GM18498 (cell line): ENCODE data around the gene GATD1.

Experiments used
- ATAC-seq: cut with Tn5 transposase; IDR thresholded peaks from one replicate; pipeline ENCODE4 v1.9.1; 2021; ENCODE audit warnings: mild to moderate bottlenecking, moderate library complexity; ENCODE audit not compliant: unreplicated experiment

GATD1 gene, protein sequence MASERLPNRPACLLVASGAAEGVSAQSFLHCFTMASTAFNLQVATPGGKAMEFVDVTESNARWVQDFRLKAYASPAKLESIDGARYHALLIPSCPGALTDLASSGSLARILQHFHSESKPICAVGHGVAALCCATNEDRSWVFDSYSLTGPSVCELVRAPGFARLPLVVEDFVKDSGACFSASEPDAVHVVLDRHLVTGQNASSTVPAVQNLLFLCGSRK

DNA sequence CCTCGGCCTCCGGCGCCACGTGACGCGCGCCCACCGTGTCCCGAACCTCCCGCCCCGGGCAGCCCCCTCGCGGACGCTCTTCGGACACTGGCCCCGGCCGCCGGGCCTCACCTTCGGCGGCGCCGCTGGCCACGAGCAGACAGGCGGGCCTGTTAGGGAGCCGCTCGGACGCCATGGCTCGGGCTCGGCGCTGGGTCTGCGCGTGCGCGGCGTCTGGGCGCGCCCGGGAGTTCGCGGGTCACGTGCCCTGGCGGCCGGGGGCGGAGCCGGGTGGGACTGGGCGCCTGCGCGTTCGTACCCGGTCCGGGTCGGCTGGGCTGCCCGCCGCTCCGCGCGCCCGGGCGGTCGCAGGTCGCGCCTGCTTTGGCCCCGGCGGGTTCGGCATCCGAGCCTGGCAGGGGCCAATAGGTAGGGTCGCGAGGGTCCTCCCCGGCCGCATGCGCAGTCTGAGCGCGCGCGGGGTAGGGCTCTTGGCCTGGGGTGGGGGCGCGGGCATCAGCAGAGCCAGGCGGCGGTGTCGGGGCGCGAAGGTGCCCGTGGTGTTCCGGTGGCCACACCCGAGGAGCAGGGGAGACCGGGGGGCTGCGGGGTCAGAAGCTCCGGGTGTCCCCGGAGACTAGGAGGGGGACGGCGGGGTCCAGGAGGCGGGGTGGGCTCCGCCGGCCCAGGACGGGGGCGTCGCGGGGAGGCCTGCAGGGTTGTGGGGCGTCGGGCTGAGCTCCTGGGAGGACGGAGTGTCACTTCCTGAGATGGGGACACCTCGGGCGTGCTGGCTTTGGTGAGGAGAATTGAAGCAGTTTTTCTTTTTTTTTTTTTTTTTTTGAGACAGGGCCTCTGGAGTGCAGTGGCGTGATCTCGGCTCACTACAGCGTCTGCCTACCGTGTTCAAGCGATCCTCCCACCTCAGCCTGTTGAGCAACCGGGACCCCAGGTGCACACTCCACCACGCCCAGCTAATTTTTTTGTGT, at the start of gene GATD1:
Gene GATD1 (minus strand): TSS at position 200 of the 968 bp plus-strand sequence. CDS start 25 bp downstream, at position 175.
- ATAC-seq = peak; percentile 80

DNA sequence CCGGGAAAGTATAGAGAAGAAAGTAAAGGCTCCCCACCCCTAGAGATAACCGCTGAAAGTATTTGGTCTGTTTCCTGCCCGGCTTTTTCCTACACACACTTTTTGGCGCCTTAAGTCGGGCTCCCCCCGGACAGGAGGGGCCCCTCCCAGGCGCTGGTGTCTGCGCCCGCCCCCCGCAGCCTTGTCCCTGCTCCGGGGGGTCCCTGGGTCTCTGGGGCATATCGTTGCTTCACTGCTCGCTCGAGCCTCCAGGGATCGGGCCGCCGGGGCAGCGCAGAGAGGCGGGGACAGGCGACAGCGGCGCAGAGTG, 49.5 kb upstream of the GATD1 start:
- no peak for ATAC-seq

DNA sequence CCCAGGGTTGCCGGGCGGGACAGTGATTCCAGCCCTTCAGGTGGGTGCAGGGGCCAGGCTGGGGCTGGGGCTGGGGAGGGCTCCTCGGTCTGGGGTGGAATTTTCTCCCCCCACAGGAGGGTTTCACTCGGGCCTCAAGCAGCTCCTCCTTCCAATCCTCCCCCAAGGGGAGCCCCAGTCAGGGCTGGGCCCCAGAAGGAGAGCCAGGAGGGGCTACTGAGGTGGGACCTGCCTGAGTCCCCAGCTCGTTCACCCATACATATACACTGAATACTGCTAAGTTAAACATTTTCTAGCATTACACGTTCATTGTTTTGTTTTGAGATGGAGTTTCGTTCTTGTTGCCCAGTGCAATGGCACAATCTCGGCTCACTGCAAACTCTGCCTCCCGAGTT, 48.9 kb upstream of the GATD1 start:
- ATAC-seq = no peak

DNA sequence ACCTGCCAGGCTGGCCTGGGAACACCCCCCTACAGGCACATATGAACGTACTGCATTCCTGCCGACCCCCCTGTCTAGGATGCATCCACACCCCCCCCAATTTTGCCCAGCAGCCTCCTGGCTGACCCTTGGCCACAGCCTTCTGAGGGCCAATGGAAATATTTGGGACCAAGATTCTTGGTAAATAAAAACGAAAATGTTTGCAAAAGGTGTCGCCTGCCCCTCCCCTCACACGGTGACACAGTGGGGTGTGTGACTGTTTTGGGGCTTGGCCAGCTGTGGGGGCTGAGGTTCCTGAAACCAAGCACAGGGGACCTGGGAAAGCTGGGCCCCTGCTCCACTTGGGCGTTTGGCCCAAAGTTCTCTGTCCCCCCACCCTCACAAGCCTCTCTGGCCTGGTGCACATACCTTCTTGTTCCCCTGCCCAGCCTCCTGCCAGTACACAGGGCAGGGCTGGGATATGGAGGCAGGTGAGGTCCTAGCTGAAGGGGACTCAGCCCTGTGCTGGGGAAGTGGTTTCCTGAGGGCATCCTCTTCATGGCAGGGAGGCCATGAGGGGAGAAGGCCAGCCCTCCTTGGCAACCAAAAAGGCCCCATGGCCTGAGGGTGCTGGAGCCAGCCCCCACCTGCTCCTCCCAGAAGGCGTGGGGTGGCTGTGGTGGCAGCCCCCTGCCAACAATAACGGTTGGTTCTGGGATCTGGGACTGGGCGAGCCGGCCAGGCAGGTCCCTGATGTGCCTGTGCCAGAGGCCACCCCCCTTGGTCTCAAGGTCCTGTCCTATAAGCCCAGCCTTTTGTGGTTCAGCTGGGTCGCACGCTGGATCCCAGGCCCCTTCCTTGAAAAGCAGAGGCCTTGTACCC, 48.3 kb upstream of the GATD1 start:
- no peak for ATAC-seq

DNA sequence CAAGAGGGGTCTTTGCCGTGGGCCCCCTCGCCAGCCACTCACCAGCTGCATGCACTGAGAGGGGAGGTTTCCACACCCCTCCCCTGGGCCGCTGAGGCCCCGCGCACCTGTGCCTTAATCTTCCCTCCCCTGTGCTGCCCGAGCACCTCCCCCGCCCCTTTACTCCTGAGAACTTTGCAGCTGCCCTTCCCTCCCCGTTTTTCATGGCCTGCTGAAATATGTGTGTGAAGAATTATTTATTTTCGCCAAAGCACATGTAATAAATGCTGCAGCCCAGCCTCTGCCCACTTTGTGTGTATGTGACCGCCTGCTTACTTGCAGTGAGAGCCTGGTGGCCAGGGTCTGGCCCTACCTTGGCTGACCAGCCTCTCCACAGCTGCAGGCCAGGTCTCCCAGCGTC, 47.7 kb upstream of the GATD1 start:
- ATAC-seq = no peak

DNA sequence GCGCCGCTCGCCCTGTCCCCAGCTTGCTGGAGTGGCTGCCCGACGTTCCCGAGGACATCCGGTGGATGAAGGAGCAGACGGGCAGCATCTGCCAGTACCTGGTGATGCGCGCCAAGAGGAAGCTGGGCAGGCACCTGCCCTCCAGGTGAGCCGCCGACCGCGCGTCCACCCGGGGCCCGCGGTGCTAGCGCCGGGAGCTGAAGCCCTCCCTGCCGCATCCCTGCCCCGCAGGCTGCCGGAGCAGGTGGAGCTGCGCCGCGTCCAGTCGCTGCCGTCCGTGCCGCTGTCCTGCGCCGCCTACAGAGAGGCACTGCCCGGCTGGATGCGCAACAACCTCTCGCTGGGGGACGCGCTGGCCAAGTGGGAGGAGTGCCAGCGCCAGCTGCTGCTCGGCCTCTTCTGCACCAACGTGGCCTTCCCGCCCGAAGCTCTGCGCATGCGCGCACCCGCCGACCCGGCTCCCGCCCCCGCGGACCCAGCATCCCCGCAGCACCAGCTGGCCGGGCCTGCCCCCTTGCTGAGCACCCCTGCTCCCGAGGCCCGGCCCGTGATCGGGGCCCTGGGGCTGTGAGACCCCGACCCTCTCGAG, 47.1 kb upstream of the GATD1 start:
- ATAC-seq = no peak

DNA sequence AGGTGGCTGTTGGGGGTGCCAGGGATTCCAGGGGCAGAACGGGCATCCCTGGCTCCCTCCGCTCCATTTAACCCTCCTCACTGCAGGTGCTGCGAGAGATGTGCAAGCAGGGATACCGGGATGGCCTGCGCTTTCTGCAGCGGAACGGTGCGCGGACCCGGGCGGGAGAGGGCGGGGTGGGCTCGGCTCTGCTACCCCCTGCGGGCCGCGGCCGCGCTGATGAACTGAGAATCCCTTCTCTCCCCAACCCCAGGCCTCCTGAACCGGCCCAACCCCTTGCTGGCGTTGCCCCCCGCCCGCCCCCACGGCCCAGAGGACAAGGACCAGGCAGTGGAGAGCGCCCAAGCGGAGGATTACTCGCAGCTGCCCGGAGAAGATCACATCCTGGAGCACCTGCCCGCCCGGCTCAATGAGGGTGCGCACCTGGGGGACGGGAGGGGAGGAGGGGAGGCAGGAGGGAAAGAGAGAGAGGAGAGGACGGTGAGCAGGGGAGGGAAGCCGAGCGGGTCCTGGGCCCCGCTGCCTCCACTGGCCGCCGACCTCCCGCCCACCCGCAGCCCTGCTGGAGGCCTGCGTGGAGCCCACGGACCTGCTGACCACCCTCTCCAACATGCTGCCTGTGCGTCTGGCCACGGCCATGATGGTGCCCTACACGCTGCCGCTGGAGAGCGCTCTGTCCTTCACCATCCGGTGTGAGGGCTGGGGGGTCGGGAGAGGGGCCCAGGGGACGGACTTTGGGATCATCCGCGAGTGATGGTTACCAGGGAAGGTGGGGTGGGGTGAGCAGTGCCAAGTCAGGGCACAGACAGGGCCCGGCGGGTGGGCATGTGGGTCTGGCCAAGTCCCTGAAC, 46.4 kb upstream of the GATD1 start:
- no peak for ATAC-seq

DNA sequence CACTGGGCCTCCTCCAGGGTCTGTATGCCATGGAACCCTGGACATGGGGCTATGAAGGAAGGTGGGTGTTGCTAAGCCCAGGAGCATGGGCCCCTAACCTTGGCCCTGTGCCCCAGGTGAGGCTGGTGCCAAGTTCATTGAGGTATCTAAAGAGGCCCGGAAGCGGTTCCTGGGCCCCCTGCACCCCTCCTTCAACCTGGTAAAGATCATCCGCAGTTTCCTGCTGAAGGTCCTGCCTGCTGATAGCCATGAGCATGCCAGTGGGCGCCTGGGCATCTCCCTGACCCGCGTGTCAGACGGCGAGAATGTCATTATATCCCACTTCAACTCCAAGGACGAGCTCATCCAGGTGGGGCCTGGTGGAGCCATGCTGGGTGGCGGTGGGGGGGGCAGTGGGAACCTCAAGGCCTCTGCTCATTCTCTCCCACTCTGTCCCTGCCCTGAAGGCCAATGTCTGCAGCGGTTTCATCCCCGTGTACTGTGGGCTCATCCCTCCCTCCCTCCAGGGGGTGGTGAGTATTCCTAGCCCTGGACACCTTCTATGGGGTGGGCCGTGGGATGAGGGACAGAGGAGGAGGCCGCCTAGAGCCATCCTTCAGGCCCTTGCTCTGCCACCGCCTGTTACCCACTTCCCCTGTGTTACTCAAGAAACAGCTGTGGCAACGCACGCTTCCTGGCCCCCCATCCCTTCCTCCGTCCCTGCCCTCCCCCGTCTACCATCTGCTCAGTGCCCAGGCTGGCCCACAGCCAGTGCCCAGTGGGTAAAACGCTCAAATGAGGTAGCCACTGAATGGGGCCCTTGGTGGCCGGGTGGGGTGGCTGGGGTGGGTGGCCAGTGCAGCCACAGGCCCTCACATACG, 44.5 kb upstream of the GATD1 start:
- no peak for ATAC-seq

DNA sequence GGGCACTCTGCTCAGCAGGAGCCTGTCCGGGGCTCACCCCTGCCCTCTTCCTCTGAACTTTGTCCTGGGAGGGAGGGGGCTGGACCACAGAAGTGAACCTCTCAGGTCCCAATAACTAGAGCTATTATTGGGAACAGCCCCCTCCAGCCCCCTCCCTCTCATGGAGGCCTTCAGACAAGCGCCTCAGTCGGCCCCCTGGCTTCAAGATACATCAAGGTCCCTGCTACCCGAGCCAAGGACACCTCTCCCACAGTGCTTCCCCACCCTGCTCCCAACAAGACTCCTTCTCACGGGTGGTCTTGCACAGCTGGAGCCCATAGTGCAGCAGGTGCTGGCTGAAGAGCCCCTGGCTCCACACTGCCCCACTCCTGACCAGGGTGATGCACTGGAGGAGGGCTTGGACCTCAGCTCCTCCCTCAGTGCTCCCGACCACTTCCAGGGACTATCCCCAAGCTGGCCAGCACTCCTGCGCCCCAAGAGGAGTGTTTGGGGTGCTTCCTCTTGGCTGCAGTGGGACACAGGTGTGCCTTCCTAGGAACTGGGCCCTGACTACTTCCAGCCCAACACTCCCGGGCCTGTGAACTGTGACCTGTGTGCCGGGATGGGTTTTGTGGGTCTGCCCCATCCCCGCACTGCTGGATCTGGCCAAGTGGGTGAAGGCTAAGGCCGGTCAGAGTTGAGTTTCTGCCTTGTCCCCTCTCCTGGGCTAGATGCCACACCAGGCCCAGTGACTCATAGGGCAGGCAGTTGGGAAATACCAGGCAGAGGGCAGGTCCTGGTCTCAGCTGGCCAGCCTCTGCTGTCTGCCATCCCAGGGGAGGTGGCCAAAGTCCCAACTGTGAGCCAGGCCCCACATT, 43.6 kb upstream of the GATD1 start:
- ATAC-seq = no peak

DNA sequence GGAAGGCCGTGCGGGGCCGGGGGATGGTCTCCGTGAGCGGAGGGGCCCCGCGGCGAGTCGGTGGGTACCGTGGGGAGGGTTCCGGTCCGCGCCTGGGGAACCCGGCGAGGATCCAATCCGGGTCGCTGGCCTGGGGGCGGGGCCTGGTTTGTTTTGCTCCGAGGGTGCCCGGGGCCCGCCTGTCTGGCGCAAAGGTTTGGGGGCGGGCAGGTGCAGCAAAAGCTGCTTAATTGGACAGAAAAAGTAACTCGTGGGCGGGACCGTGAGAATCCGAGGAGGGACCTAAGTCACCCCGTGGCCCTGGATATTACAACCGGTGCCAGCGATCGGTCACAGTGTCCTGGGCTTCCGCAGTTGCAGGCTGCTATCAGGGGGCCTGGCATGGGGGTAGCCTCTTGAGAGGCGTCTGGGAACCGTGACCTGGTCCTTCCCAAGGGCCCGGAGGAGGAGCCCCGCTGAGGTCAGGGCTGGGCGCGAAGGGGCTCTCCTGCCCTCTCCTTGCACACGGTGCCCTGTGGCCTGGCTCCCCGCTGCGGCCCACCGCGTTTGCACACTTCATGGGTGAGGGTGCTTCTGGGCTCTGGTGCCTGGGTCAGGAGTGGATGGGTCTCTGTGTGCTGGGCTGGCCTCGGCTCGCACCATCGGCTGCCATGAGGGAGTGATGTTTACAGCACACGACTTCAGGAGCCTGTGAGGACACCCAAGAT, 42.8 kb upstream of the GATD1 start:
- peak; percentile 66 for ATAC-seq

DNA sequence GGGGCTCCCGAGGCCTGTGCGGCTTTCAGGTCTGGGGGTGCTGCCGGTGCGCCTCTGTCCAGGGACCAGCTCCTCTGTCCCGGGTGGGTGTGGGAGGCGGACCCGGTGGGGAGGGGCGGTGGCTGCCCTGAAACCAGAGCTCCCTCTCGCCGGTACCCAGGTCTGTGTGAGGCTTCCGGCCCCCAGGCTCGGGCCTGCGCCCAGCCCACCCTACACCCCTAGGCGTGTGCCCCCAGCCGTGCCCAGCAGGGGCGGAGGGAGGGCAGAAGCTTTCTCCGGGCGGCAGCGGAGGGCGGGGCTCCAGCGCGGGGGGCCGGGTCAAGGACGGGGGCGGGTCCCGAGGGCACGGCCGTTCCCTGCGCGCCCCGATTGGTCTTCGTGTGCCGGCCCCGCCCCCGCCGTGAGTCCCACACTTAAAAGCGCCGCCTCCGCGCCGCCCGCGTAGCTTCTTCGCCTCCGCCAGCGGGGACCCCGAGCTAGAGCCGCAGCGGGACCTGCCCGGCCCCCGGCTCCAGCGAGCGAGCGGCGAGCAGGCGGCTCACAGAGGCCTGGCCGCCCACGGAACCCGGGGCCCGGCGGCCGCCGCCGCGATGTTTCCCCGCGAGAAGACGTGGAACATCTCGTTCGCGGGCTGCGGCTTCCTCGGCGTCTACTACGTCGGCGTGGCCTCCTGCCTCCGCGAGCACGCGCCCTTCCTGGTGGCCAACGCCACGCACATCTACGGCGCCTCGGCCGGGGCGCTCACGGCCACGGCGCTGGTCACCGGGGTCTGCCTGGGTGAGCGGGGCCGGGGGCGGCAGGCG, 42.0 kb upstream of the GATD1 start:
- peak; percentile 71 for ATAC-seq

DNA sequence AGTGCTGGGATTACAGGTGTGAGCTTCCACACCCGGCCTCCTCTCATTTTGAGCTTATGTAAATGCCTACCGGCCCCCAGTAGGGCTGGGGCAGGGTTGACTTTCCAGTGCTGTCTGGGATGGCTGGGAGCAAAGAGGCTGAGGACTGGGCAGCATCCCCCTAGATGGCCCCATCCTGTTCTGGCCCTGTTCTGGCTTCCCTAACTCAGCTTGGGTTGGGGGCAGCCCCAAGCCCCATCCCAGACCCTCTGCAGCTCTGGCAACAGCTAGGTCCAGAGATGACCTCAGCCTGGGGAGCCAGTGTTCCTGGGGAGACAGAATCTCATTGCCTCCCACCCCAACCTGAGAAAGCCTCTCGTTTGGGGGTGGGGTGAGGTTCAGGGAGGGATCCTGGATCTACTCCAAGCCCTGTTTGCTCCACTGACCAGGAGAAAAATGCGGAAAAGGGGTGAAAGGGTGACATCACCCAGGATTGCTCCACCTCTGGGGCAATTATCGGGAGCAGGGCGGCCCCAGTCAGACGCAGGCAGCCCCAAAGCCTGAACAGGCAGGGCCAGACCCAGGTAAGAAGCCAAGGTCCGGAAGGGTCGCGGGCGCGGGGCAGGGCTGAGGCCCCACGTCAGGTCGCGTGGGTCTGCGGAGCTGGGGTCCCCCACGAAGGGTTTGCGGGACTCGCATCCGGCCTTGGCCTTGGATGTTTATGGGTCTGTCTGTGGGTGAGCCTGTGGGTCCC, 41.3 kb upstream of the GATD1 start, which contains the start of gene PNPLA2:
Gene PNPLA2 (plus strand): TSS at position 519 of the 733 bp plus-strand sequence. CDS start 805 bp downstream, outside the sequence.
- no peak for ATAC-seq

DNA sequence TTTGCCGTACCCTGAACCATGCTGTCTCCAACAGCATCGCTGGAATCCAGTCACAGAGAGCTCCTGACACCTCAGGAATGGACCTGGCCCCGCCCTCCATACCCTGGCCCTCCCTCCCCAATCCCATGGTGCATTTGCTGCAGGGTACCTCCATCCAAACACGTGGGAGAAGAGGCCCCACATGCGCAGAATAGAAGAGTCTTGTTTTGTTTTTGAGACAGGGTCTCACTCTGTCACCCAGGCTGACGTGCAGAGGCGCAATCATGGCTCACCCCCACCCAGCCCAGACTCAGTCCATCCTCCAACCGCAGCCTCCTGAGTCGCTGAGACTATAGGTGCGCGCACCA, 39.1 kb upstream of the GATD1 start:
- no peak for ATAC-seq

DNA sequence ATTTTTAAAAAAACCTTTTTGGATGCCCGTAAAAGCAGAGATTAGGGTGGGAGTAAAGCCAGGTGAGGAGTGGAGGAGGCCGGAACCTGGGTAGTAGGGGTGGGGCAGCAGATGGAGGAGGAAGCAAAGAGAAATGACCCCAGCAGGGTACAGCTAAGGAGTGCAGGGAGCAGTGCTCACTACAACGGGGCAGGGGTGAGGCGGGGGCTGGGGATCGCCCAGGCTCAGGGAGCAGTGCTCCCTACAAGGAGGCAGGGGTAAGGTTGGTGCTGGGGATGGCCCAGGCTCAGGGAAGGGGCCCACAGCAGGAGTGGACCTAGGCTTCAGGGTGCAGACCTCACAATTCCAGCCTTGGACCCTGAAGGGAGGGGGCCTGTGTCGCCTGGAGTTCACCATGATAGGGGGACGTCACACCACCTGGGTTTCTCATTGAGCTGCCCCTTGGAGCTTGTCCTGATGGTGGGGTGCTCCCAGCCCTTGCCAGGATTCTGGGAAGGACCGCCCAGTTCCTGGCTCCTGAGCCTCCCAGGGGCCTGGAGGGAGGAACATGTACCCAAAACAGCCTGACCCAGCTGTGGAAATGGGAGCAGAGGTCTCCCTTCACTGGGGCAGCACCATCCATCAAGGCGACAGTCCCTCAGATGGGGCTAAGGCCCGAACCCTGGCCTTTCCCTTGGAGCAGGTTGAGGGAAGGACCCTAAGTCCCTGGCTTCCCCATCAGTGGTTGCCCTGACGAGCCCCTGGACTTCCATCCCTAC, 38.6 kb upstream of the GATD1 start:
- ATAC-seq = no peak

DNA sequence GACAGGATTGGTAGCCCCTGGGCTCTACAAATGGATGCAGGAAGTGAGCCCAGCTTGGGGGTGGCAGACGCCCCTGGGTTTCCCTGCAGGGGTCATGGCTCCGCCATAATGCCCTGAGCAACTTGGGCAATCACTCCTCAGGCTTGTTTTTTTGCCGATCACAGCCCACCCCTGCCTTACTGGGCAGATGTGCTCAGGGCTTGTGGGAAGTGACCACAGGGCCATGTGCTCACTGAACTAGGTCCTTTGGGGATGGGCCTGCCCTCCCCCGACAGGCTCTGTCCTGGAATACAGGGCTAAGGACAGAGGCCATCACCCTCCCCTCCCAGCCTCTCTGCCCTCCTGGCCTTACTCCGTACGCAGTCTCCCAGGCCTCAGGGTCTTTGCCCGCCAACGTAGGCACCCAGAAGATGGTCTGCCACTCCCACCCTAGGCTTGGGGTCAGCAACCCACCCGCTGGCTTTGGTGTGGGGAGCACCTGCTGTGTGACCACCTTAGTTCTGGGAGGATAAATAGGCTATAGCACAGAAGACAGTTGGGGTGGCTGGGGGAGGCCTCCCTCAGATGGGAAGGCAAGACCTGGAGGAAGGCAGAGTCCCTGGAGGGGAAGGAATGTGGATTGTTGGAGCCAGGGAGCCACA, 36.3 kb upstream of the GATD1 start:
- no peak for ATAC-seq
